Upper lobe of left lung (tissue), 4 donors: Measurements from ENCODE around the gene SULT1B1.

Source experiments
- EP300 ChIP-seq, 4 donors: sonication (generic); formaldehyde crosslinking; IDR thresholded peaks; one replicate each; pipeline ENCODE4 v1.5.1; 2017; ENCODE audit warnings: antibody characterized with exemption in 4 of 4, control low read depth in 2 of 4
- POLR2A ChIP-seq, 4 donors: fragments of 450-650 bp; IDR thresholded peaks; one replicate each; pipeline ENCODE4 v1.5.1; 2016 to 2017; ENCODE audit warnings: antibody characterized with exemption in 4 of 4, mild to moderate bottlenecking in 2 of 4
- POLR2AphosphoS5 ChIP-seq, 2 donors: sonication (generic); formaldehyde crosslinking; IDR thresholded peaks; one replicate each; pipeline ENCODE4 v1.5.1; 2017; ENCODE audit warnings: antibody characterized with exemption in 2 of 2
- TF ChIP-seq, protein P1 (sequence below), 6 experiments: fragments of 450-650 bp in 4 of 6; fragments of 200-600 bp in 2 of 6; sonication (generic) in 2 of 6; IDR thresholded peaks; one replicate each; pipeline ENCODE4 v1.5.1; 2016 to 2019; ENCODE audit warnings: antibody characterized with exemption in 6 of 6

DNA sequence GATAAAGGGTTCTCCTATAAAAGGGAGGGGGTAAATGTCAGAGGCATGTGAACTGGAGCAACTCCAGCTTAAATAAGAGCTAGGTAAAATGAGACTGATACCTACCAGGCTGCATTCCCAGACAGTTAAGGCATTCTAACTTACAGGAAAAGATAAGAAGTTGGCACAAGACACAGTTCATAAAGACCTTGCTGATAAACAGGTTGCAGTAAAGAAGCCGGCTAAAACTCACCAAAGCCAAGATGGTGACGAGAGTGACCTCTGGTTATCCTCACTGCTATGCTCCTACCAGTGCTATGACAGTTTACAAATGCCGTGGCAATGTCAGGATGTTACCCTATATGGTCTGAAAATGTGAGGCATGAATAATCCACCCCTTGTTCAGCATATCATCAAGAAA lies 13.1 kb upstream of the SULT1B1 start:
- TF ChIP-seq, protein P1, sequence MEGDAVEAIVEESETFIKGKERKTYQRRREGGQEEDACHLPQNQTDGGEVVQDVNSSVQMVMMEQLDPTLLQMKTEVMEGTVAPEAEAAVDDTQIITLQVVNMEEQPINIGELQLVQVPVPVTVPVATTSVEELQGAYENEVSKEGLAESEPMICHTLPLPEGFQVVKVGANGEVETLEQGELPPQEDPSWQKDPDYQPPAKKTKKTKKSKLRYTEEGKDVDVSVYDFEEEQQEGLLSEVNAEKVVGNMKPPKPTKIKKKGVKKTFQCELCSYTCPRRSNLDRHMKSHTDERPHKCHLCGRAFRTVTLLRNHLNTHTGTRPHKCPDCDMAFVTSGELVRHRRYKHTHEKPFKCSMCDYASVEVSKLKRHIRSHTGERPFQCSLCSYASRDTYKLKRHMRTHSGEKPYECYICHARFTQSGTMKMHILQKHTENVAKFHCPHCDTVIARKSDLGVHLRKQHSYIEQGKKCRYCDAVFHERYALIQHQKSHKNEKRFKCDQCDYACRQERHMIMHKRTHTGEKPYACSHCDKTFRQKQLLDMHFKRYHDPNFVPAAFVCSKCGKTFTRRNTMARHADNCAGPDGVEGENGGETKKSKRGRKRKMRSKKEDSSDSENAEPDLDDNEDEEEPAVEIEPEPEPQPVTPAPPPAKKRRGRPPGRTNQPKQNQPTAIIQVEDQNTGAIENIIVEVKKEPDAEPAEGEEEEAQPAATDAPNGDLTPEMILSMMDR (IDR thresholded peaks at IDR 0.05) = no peak
- TF ChIP-seq EP300 (IDR thresholded peaks at IDR 0.05) (no peak), POLR2AphosphoS5 (IDR thresholded peaks at IDR 0.05) (no peak), POLR2A (IDR thresholded peaks at IDR 0.05) (no peak)
